ENCODE data around the gene L3MBTL4.
"Not testable (repeated sequence)": the region's sequence is repeated elsewhere in the genome, so short reads cannot be mapped to it uniquely, and the experiment has no call there.

L3MBTL4 gene

DNA sequence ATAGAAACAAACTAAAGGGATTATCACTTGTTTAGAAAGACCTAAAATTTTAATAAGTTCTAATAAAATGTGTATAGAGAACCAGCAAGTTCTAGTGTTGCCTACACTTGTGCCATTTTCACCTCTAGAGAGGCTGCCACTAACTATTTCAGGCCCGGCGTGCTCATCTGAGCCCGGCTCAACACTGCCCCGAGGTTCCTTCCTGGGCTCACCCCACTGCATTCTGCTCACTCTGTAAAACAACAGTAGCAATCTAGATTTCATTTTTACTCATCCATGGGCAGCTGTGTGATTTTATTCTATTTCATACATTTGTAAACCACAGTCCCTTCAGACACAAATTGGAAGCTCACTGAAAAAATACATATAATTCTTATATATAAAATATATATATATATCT lies 253.2 kb downstream of the L3MBTL4 start:
- no peak for DNase-seq

DNA sequence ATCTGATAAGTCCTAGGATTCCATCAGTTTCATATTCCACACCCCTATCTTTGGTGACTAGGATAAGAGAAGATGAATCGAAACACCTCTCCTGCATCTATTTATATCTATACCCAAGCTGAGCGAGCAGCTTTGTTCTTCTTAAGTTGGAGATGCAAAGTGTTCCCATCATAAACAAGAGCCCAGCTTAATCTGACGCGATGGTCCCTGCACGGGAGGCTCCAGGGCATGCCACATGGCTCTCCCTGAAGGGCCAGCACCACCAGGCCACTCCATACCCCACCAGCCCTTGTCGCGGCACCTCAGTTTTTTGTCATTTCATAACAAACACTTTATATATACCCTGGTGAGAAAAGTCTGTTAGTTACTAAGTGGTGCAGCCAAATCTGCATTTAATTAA lies 255.3 kb downstream of the L3MBTL4 start:
- no peak for DNase-seq

DNA sequence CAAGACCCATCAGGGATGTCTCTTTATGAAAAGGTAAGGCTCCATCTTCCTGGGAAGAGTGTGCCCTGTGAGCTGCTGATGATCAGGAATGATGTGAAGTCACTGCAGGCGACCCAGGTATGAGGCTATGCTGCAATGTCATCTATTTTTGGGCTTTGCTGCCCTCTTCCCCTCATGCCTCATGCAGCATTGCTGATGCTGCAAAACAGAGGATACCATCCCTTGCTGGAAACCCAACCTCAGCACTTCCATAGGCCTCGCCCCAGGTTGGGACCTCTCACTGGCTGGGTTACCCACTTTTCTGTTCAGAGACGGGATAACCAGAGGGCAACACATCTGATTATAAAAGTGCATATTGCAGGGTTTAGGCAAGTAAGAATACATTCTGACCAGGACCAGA lies 255.8 kb downstream of the L3MBTL4 start:
- DNase-seq = no peak

DNA sequence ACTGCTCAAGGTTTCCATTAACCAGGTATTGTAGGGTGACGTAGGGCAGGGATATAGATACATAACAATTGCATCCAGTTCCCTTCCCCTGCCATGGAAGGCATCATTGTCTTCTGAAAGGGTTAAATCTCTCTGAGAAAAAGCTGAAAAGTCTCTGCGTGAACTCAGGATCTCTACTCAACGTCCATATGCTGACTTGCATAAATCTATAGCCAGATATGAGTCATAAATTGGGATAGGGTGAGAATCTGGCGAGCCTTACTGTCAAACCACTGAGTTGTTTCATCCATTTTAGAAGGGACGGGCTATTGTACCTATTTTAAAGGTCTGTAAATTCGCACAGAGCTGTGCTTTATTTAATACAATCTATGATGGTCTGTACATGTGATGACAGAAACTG lies 258.3 kb downstream of the L3MBTL4 start:
- DNase-seq = no peak

DNA sequence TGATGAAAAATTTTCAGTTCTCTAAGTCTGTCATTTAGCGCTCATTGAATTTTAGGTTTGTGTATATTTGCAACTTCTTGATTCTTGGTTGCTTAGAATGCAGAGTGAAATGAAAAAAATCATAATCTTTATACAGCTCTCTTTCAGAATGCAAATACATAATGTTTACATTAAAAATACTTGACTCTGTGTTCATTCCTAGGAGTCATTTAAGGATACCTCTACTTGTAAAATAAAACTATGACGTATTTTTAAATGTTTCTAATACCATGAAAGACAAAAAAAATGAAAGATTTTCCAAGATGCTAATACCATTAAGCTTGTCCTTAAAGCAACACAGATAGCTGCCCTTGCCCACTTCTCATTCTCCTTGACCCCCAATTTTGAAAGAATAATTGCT lies 259.0 kb downstream of the L3MBTL4 start:
- DNase-seq = no peak

DNA sequence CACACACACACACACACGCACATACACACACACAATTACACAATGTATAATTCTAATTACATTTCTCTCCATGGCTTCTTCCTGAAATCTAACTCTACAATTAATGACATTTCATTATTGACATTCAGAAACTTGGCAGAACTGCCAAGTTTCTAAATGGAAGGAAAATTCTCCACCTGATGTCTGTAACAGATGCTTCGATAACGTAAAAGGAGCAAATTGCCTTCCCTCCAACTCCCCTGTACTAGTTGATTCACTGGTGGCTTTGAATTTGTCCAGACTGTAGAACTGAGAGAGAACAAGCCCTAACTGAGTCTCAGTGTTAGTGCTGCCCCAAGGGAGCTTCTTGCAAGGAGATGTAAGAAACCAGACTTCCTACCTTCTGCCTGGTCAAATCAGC lies 264.3 kb downstream of the L3MBTL4 start:
- peak; percentile 52 for DNase-seq

DNA sequence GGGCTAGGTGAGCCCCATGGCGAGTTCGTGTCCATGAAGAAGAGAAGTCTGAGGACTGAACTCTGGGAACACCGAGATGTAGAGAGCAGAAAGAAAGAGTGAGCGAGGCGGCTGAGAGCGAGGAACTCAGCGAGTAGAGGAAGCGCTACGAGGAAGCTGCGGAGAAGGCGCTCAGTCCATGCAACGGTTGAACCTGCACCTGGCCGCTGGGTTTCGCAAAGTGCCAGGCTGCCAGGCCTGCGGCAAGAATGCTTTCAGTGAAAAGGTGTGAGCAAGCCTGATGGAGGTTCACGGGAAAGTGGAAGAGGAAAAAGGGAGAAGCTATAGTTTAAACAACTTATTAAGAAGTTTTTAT lies 268.4 kb downstream of the L3MBTL4 start:
- no peak for DNase-seq

DNA sequence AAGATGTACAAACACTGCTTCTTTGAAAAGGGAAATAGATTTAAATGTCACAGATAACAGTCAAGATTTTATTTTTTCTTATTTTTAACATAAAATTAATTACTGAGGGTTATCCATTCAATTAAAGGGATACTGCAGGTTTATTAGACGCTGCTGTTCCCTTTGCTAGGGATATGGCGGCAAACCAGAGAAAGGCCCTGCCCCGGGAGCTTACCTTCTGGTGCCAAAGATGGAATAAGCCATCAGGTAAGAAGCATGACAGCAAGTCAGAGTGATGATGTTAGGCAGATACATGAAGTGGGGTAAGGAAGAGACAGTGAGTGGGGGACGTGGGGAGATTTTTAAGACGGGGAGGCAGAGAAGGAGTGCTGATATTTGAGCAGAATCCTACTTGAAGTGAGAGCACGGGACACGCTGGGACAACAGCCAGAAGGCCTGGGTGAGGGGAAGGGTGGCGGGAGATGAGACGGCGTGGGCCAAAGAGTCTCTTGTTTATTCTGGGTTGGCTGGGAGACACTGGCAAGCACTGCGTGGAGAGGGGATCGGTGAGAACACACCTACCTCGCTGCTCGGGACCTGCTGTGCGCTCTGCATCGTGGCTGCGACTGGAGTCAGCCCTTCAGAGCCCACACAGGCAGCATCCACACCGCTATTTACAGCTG lies 268.9 kb downstream of the L3MBTL4 start:
- DNase-seq = no peak

DNA sequence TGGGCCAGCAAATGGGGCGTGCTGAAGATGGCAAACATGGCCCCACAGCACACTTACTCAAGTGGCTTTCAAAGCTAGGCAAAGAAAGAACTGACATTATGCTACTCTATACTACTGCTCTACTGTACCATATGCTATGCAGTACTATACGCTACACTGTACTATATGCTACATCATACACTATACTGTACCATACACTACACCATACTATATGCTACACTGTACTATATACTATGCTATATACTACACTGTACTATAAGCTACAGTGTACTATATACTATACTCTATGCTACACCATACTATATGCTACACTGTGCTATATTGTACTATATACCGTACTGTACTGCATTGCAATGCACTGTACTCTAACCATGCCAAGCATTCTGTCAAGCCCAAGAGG lies 275.7 kb downstream of the L3MBTL4 start:
- DNase-seq = no peak

DNA sequence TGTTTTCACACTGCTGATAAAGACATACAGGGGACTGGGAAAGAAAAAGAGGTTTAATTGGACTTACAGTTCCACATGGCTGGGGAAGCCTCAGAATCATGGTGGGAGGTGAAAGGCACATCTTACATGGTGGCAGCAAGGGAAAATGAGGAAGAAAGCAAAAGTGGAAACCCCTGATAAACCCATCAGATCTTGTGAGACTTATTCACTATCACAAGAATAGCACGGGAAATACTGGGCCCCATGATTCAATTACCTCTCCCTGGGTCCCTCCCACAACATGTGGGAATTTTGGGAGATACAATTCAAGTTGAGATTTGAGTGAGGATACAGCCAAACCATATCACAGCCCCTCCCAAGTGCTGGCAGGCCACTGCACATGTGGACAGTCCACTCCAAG lies 278.8 kb downstream of the L3MBTL4 start:
- not testable (repeated sequence) for DNase-seq

DNA sequence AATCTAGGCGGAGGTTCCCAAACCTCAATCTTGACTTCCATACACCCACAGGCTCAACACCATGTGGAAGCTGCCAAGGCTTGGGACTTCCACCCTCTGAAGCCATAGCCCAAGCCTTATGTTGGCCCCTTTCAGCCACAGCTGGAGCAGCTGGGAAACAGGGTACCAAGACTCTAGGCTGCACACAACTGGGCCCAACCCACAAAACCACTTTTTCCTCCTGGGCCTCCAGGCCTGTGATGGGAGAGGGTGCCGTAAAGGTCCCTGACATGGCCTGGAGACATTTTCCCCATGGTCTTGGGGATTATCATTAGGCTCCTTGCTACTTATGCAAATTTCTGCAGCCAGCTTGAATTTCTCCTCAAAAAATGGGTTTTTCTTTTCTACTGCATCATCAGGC lies 279.7 kb downstream of the L3MBTL4 start:
- not testable (repeated sequence) for DNase-seq

DNA sequence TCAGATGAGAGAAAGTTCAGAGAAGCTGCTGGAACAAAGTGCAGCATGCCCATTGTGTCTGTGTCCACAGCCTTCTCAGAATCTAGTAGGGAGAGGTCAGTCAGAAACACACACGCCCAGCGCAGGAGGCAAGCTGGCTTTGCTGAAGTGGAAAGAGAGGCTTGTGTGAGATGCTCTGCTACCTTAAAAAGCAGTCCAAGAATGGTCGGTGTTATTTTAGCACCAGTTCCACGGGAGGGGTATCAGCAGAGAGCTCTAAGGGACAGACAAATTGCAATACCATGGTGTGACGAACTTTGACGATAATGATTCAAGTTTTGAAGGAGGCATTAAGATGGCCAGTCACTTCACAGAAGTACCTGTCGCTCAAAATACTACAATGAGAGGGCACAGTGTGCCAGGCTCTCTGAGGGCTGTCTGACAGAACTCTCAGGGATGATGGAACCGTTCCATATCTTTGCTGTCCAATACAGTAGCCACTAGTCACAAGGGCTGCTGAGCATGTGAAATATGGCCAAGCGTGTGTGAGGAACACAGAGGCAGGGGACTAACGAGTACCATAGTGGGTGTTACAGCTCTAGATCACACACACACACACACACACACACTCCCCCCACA lies 281.9 kb downstream of the L3MBTL4 start:
- DNase-seq = no peak

DNA sequence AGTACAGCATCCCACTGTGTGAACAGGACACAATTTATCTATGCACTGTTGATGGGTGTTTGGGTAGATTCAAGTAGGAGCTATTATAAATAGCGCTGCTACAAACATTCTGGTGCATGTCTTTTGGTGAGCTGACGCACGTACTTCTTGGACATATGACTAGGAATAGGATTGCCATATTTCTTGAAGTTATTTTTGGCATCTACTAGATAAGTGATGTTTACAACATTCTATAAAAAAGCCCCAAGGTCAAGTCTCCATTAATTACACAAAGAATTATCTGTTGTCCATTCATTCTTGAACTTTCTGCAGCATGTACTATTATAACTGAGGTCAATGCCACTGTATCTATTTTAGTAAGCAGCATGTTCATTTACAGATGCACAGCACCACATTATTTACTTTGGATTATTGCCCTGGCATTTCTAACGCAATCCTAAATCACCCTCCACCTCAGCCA lies 293.9 kb downstream of the L3MBTL4 start:
- DNase-seq = peak; percentile 6

DNA sequence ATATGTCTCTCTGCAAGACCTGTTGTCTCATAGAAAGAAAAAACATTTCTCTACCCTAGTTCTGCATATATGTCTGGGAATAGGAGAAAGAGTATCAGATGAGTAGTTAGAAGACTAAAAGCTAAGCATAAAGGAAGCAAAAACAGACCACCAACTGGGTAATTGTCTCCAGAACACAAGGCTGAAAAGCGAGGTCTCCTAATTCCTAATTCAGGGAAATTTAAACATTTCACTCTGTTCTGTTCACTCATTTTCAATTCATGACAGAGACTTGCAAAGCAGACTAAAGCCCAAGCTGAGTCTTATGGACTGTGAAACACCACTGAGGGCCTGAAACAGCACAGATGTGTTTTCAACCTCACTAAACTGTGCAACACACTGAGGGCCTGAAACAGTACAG lies 294.9 kb downstream of the L3MBTL4 start:
- DNase-seq = no peak

DNA sequence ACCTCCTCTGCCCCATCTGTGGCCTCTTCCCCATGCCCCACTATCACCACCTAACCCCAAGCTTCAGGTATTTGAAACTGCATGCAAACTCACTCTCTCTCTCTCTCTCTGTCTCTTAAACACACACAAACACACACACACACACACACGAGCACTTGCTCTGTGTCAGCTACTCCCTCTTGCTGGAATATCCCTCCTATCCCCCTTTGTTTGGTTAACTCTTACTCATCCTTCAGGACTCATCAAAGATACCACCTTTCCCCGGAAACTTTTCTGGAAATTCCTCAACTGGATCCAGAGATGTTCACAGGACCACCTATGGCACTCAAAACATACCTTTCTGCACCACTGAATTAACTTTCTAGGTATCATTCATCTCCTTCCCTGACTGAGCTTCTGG lies 296.6 kb downstream of the L3MBTL4 start:
- no peak for DNase-seq

DNA sequence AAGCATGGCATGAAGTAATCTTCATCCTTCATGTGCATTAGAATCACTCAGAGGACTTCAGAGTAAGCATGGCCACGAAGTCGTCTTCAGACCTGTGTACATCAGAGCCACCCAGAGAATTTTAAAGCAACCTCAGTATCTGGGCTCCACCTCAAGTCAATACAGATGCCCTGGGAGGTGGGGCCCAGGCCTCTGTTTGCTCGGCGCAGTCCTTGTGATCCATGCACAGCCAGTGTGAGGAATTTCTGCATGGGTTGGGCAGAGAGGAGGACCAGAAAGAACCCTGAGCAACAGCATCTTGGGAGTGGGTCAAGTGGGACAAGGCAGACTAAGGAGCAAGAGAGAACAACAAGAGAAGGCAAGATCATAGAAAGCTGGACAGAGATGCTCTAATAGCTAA lies 299.0 kb downstream of the L3MBTL4 start:
- DNase-seq = no peak

DNA sequence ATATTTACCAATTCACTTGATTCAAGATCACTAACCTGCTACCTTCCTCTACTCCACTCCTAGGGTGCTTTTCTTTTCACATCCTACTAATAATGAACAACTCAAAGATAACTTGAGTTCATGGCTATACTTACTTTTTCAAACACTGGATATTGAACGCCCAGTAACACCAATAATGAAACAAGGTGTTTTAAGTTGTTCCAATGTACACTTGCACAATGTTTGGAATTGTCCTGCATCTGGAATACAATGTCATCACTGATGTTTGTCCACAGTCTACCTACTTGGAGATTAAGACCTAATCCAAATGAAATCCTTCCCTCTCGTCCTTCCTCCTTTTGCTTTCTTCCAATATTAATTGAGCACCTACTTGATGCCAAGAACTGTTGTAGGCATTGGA lies 301.1 kb downstream of the L3MBTL4 start:
- DNase-seq = no peak

DNA sequence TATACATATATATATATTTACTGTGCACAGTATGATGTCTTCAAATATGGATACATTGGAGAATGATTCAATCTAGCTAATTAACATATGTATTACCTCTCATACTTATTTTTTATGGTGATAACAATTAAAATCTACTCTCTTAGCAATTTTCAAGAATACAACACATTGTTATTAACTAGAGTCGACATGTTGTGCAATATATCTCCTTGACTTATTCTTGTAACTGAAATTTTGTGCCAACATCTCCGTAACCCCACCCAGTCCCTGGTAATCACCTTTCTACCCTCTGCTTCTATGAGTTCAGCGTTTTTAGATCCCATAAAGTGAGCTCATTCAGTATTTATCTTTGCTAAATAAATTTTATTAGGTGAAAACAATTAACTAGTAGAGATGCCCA lies 303.0 kb downstream of the L3MBTL4 start:
- DNase-seq = no peak

DNA sequence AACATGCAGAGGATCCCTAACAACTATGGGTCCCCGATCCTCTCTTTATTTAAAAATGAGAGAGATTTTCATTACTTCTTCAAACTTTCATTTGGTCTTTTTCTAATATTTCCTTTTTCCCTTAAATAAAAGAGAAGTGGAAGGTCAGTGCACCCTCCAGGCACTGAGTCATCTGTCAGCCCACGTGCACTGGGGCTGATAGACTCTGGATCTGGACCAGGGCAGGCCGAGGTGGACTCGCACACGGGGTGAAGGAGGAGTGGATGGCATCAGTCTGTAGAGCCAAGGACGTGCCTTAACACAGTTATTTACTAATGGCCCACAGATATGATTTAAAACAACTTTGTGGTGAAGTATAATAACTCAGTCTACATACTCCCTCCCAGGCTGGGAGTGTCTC lies 305.0 kb downstream of the L3MBTL4 start:
- DNase-seq = no peak

DNA sequence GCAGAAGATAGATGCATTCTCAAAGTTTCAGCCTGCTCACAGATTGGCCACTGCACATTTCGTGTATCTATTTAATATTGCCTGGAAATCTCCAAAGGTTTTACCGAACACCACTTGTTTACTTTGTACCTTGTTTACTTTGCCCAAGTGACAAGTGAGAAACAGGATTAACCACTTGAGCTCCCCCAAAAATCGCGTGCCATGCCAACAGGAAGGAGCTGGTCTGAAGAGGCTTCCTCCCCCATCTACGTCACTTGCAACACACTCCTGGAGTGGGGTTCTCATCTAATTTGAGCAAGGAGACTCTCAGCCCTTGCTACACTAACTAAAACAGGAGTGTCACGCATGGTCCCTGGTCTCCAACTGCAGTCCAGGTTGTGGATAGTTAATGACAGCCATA lies 306.9 kb downstream of the L3MBTL4 start:
- no peak for DNase-seq

DNA sequence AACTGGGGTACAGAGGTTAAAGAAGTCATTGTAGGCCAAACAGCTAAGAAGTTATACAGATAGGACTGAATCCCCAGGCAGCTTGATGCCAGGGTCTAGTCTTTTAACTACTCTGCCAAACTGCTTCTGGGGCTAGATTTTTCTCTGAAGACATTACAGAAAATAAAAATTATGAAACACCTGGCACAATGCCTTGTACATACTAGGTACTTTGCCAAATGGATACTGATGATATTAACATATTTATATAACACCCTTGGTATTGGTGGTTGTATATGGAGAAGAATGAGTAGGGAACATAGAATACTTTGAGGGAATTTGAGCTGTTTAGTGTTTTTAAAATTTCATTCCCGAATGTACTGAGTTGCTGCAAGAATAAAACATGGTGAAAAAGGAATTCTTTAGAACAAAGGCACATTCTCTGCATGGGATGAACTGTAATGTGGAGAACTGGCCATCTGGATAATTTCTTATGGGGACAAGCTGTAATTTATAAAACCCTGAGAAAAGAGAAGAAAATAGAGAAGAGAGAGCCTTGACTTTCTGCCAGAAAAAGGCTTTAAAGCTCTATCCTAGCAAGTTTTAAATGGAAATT lies 308.5 kb downstream of the L3MBTL4 start:
- DNase-seq = no peak

DNA sequence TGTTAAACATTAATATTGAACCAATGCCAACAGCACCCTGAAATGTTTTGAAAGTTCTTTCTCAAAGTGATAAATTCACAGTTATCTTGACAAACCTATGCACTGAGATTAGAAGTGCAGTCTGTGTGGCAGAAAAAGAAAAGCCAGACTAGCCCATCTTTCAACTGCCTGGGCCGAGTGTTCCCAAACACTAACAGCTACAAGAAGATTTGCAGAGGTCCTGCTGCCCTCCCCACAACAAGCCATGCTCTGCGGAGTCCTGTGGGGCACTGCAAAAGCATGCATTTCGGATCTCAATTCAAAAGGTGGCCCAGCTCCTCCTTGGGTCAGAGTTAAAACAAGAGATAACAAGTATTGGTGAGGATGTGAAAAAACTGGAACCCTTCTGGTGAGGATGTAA lies 311.0 kb downstream of the L3MBTL4 start:
- no peak for DNase-seq

DNA sequence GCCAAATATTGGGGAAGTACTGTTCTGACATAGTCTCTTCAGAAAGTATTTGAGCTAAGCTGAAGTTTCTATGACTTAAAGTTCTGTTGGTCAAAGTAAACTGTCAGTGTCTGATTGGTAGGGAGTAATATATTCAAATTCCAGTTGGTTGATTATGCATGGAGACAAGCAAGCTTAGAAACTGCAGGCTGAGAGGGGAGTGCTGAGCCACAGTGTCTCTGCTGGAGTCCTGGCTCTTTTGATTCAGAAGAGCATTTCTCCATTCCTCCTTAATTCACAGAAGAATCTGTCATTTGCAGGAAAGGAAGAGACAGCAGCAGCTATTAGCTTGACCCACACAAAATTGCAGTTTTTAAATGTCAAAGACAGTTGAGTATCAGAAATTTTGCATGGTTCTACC lies 318.0 kb downstream of the L3MBTL4 start:
- no peak for DNase-seq

DNA sequence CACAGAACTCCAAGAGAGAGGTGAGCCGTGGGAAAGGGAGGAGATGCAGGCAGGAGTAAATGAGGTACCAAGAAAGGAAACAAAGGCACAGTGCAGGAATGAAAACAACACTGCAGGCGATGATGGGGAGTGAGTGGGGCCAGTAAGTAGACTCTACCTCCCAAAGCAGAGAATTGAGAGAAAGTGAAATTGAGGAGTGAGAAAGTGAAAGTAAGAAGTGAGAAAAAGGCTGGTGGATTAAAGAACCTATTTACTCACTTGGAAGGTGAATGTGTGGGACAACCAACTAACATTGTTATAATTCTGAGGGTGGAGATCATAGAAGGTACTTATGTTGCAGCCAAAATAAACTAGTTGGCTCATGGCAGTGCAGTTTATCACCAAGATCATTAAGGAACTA lies 326.3 kb downstream of the L3MBTL4 start:
- DNase-seq = no peak

DNA sequence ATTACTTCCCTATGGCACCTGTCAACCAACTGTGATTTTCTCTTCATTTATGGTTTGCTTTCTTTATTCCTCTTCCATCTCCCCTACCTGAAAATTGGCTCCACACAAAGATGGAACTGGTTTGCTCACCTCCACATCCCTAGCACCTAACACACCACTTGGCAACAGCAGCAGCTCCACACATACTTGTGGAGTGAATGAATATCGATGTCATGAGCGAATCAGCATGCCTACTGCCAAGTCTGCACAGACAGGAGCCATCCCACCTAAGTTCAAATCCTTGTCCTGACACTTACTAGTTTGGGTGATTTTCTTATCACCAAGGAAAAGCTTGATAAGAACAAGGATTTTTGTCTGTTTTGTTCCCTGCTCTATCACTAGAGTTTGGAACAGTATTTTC lies 328.0 kb downstream of the L3MBTL4 start:
- DNase-seq = no peak
